Superior temporal gyrus (tissue), 1 donor: ENCODE measurements around the gene IGF2BP2.
"Not testable (repeated sequence)": the region's sequence is repeated elsewhere in the genome, so short reads cannot be mapped to it uniquely, and the experiment has no call there.

Experiments used
- DNase-seq: peaks from one replicate; pipeline ENCODE4 v3.0.0-alpha.2; 2016; ENCODE audit errors: extremely low spot score

Gene IGF2BP2

DNA sequence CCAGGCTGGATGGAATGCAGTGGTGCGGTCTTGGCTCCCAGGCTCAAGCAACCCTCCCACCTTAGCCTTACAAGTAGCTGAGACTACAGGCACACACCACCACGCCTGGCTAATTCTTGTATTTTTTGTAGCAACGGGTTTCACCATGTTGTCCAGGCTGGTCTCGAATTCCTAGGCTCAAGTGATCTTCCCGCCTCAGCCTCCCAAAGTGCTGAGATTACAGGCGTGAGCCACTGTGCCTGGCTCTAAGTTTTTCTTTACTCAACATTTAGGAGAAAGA, 26.1 kb downstream of the IGF2BP2 start:
- not testable (repeated sequence) for DNase-seq

DNA sequence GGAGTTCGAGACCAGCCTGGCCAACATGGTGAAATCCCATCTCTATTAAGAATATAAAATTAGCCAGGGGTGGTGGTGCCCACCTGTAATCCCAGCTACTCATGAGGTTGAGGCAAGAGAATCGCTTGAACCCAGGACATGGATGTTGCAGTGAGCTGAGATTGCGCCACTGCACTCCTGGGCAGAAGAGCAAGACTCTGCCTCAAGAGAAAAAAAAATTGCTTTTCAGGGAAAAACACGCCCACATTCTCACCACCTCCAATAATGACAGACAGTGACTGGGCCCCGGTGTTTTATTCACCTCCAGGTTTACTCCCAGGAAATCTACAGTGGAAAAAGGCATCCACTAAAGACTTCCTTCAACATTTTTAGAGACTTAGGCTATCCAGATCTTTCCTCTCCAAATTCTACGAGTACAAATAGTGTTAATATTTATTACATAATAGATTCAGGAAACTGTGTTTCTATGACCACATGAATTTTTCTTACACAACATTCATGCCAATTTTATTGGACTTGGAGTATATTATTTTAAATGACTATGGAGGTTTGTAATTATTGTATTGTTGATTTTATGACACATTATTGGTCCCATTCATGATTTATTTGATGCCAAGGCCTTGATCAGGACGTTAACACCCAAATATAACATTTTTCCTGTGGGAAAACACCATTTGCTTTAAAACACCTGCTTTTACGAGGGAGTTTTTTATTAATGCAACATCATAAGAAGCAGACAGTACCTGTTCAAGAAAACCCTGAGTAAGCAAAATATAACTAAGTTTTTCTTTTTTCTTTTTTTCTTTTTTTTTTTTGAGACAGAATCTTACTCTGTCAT, 26.6 kb downstream of the IGF2BP2 start:
- no peak for DNase-seq

DNA sequence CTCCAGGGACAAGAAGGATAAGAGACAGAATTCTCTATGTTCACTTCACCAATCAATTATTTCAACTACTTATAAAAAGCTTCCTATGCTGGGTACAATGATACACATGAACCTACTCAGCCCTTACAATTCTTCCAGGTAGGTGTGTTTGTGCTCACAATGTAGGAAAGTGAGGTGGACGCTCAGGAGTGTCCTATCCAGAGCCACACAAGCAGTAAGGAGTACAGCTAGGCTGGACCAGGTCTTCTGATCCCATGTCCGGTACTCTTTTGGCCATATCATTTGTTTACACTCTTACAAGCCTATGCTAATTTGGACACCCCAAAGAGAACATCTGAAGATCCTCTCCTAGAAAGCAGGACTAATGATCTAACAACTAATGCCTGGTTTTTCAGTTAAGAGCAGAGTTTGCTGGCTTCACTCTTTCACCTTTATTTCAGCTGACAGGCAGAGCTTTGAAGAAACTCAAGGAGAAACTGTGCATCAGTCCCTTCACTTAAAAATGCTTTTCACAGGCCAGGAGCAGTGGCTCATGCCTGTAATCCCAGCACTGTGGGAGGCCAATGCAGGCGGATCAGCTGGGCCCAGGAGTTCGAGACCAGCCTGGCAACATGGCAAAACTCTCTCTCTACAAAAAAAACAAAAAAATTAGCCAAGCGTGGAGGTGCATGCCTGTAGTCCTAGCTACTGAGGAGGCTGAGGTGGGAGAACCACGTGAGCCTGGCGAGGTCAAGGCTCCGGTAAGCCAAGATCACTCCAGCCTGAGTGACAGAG, 27.5 kb downstream of the IGF2BP2 start:
- no peak for DNase-seq

DNA sequence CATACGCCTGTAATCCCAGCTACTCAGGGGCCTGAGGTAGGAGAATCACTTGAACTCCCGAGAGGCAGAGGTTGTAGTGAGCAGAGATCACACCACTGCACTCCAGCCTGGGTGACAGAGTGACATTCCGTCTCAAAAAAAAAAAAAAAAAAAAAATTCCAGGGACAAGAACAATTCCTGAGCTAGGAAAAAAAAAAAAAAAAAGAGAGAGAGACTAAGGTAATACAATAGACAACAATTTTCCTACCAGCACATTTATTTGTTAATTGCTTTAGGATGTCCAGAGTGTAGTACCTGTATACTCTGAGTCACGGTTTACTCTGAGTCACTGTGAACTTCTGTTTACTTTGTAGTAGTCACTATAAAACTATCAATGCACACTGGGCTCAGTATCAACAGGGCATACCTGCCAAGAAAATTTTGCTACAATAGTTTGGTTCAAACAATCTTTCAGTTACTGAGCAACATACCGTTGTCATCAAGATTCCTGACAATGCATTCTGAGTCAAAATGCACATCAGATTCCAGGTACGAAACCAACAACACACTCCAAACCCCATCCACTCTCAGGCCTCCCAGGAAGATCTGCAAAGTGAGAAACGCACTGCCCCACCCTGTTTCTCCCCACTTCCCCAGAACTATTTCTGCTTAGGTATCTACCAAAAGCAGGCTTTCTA, 28.3 kb downstream of the IGF2BP2 start:
- no peak for DNase-seq

DNA sequence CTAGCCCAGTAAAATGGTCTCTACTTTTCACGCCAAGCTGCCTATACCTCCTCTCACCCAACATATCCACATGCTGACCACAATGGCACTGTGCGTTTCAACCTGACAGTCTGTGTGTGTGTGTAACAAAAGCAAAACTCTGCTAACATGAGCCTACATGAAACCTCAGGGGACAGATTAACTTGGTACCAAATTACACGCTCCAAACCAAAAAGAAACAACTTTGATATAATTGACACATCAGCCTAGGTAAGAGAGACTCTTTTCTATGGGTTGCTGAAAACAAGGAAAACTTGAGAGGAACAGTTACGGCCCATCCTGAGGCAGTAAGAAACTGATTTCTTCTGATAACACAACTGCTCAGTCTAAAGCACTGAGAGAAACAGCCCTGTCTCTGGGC, 31.5 kb downstream of the IGF2BP2 start:
- no peak for DNase-seq

DNA sequence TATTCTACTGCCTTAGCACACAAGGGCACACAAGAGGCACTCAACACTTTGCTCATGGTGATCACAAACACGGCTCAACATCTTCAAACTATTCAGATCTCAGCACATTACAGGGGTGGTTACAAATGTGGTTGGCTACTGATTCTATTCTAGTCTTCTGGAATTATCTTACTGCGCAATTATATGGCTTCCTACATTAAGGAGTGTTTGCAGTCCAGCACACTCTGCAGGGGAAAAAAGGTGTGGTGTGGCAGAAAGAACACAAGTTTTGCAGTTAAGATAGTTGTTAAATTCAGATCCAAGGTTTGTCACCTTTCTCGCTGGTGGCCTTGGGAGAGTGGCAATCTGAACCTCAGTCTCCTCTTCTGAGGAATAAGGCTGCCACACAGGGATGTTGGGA, 31.9 kb downstream of the IGF2BP2 start:
- no peak for DNase-seq

DNA sequence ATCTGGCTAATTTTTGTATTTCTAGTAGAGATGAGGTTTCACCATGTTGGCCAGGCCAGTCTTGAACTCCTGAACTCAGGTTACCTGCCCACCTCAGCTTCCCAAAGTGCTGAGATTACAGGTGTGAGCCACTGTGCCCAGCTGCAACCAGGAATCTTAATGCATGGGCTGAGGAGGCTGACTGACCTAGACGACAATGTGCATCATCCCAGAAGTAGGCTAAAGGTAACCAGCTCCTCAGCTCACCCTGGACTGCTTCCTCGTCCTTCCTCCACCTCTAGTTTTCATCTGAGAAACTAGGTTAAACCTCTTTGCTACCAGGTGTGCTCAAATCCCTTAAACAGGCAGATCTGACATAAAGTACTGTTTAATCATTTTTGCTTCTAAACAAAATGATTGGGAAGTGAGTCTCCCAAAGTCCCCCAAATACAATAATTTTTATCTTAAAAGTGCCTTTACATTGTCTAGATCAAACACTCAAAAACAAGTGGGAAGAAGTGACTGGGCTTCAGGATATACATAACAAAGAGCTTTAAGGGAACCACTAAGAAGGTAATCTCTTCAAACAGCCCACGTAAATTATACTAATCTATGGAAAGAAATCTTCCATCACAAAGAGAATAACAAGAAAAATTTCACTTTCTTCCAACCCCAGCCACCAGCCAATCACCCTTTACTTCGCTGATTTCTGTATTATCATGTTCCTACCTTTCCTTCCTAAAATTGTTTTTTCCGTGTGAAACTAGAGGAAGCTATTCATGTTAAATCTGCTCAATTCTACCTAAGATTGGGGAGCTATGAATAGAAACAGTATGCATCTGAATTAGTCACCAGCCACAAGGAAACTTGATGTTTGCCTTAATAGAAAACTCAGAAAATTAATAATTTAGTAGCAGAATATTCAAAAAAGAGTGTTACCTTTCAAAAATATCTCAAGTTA, 34.7 kb downstream of the IGF2BP2 start:
- DNase-seq = no peak

DNA sequence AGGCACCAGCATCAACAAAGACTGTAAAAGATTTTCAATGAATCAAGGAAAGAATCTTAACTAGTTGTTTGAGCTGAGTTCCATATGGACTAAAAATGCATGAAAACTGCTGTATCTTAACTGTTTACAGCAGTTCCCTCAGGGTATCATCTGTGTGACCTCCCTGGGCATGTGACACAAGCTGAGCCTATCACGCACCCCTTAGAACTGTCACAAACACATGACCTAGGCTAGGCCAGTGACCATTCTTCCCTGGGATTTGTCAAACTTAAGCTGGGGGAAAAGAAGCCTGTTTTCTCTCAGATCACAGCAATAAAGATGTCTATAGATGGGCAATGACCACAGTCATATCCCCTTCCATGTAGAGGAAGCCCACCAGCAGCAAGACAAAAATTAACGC, 35.7 kb downstream of the IGF2BP2 start:
- DNase-seq = no peak

DNA sequence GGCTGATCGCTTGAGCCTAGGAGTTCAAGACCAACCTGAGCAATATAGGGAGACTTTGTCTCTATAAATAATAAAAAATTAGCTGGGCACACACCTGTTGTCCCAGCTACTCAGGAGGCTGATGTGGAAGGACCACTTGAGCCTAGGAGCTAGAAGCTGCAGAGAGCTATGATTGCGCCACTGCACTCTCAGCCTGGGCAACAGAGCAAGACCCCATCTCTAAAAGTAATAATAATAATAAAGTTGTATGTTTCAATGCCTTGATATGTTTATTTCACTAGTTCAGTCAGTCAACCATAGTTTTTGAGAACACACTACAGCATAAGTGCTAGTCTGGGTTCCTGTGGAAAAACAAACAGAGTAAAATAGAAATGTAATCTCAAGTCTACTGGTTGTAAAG, 36.5 kb downstream of the IGF2BP2 start:
- no peak for DNase-seq

DNA sequence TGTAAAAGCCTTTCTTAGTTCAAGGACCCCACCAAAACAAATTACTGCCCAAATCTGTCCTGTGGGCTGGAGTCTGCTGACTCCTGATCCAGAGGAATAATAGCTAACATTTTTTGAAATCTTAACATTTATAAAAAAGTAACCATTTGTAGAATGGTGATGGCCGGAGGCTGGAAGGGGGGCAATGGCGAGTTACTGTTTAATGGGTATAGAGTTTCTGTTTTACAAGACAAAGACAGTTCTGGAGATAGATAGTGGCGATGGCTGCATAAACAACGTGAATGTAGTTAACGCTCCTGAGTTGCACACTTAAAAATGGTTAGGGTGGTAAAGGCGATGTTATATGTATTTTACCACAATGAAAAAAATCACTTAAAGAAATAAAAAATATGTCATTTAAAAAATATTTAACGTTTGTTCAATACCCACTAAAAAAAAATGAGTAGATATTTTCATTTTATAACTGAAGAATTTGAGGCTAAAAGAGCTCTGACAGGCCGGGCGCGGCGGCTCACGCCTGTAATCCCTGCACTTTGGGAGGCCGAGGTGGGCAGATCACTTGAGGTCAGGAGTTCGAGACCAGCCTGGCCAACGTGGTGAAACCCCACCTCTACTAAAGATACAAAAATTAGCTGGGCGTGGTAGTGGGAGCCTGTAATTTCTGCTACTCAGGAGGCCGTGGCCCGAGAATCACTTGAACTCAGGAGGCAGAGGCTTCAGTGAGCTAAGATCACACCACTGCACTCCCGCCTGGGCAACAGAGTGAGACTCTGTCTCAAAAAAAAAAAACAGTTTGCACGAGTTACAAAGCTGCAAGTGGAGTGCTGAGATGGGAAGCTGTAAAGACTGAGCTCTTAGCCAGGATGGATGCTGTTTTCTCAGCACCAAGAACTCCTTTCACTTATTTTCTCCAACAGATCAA, 37.6 kb downstream of the IGF2BP2 start:
- DNase-seq = no peak

DNA sequence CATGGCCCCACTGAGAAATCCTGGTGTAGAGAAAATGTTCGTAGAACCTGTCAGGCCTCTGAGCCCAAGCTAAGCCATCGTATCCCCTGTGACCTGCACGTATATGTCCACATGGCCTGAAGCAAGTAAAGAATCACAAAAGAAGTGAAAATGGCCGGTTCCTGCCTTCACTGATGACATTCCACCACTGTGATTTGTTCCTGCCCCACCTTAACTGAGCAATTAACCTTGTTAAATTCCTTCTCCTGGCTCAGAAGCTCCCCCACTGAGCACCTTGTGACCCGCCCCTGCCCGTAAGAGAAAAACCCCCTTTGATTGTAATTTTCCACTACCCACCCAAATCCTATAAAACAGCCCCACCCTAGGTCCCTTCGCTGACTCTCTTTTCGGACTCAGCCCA, 38.6 kb downstream of the IGF2BP2 start:
- DNase-seq = not testable (repeated sequence)

DNA sequence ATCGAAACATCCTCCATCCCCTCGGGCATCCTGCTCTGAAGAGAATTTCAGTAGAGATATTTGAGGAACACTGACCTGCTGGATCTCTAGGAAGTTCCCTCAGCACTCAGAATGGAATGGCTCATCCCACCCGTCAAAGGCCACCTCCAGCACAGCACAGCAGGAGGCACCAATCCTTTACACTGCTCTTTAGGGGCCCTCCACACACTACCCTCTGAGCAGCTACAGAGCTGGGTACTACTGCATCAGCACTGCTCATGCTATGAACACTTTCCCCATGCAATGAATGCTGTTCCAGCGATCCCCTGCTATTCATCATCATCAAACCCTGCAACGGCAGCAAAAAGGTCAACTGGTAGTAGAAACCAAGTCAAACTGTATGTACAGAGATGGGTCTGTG, 40.5 kb downstream of the IGF2BP2 start:
- no peak for DNase-seq

DNA sequence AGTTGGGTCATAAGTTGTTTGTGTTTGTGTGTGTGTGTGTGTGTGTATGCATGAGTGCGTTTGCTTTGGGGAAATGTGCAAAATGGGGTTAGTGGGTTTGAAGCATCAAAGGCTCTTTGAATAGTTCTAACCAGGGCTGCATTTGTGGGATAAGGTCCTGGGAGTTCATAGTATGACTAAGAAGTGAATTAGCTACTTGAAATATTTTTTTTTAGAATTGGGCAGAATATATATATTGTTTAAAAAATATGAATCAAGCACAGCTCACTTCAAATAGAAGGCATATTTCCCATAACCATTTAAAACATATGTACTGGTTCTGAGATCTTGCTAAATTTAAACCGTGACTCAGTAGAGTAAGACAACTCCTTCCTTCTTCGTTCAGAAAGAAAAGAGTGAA, 43.1 kb downstream of the IGF2BP2 start:
- DNase-seq = no peak

DNA sequence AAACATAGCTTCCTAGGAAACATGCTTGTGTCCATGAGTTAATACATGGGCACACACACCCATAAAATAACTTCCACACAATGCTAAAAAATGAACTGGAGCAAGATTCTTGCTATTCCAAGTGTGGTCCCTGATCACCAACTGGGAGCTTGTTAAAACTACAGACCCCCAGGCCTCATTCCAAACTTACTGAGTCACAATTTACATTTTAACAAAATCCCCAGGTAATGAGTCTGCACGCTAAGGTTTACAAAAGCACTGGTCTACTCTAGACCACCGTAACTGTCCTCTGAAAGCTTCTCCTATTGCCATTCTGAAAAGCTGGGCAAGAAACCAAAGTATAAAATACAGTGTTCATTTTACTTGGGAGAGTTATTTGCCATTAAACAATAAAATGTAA, 45.4 kb downstream of the IGF2BP2 start:
- no peak for DNase-seq

DNA sequence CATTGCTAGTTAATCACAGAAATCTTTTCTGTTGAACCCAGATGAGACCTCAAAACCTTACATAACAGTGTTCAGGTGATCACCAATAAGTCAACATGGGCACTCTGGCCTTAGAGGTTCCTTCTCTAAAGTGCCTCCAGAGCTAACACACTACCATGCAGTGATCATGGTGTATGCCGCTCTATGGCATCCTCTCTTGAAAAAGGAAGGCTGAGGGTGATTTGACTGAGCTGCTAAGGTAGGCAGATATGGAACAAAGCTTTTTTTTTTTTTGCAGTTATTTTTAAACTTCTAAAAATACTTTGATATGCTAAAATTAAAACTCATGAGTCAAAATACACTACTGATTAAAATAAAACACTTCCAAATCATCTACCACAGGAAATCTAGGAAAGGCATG, 46.0 kb downstream of the IGF2BP2 start:
- DNase-seq = no peak

DNA sequence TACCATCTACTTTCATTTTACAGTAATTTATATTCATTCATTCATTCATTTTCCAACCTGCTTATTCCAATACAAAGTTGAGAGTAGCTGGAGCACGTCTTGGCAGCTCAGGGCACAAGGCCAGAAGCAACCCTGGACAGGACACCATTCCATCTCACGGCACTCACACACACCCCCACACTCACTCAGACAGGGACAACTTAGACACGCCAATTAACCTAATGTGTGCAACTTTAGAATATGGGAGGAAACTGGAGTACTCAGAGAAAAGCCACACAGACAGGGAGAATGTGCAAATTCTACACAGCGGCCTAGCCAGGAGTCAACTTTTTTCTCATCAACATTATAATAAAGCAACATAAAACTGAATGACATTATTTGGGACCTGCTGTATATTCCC, 46.7 kb downstream of the IGF2BP2 start:
- no peak for DNase-seq

DNA sequence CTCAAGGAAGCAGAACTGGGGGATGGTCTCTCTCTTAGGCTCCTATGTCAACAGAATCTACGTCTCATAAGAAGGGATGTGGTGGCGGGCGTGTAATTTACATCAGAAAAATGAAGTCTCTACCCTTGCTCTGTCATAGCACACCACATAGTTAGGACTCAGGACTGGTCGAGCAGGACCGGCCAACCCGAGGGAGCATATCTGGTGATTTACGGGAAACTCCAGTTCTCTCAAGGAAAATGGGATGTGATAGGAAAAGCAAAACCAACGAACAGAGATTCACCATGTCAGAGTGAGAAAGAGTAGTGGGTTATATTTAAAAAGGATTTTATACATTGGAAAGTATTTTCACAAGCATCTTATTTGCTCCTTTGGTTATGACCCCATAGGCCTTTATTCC, 54.7 kb downstream of the IGF2BP2 start:
- DNase-seq = no peak

DNA sequence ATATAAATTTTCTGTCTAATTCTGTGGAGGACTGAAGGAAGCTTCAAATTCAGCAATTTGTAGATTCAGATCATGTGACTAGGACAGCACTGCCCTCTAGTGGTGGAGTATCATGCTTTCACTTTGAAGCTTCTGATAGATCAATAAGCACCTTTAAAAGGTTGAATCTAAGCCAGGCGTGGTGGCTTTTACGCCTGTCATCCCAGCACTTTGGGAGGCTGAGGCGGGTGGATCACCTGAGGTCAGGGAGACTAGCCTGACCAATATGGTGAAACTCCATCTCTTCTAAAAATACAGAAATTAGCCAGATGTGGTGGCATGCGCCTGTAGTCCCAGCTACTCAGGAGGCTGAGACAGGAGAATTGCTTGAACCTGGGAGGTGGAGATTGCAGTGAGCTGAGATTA, 56.3 kb downstream of the IGF2BP2 start:
- peak; percentile 66 for DNase-seq

DNA sequence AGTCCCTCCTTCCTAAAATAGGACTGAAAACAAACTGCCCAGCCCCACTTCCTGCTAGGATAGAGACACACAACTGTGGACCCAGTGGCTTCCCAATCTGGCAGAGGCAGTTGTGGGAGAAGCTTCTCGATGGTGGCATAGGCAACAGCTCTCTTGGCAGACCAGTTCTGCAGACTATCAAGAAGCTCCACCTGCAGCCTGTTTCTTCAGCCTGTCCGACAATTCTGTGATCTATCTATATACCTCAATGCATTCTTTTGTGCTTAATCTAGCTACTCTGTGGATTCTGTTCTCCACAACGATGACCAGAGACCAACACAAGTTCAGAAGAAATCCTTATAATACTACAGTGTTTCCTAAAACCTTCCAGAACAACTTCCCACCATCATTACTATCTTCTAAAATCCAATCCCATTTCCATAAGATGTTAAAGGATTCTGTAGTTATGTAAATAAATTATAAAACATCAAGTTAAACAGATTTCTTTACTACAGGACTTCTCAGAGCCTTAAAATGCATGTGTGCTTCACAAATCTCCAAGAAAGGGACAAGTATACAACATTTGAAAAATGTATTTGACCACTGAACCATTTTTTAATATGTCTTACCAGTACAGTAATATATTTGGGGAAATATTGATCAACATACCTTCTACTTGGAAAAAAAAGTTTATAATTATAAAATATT, 57.7 kb downstream of the IGF2BP2 start:
- no peak for DNase-seq
